Measurements from ENCODE around the gene LRCOL1. TPM values are rescaled to one million over a fixed set of nuclear protein-coding genes. Genes with fewer than 3 reads are reported as not detected.

LRCOL1 gene
- total and polyA plus RNA-seq, 2 of the 8 experiments (the other 6 are each of a cell fraction or from before 2014, with no cell fraction given) = not detected

- Histone ChIP-seq H4K8ac (ENCODE audit: extremely low read depth, insufficient read depth, low read length) (no peak overlapping the region), H2BK12ac (ENCODE audit: low read depth, low read length) (no peak overlapping the region), H3K4me1 (replicated peaks in 1 of 4; ENCODE audit: control insufficient read depth in 3 of 4, insufficient read depth in 4 of 4, low read length in 3 of 4) (no peaks in the 10 kb centered on the region), H3K18ac (ENCODE audit: extremely low read depth, low read length) (no peak overlapping the region), H3K23me2 (ENCODE audit: low read depth, low read length) (no peaks in the 10 kb centered on the region), H3K4me3 (ENCODE audit: extremely low read depth in 1 of 4, insufficient read depth in 2 of 4, low read depth in 3 of 4, low read length in 4 of 4) (no peak overlapping the region), H3K36me3 (ENCODE audit: control insufficient read depth in 2 of 4, insufficient read depth in 4 of 4, low read length in 3 of 4) (peaks cover 34 to 65% (median 59%) of the 10 kb centered on the region in 4 experiments), H3K56ac (replicated peaks; ENCODE audit: insufficient read length, low read depth, low read length) (no peak overlapping the region), H2BK5ac (ENCODE audit: low read depth, low read length) (no peak overlapping the region), H4K5ac (ENCODE audit: insufficient read length, low read depth, low read length) (no peak overlapping the region), H3K4ac (replicated peaks; ENCODE audit: insufficient read length, low read depth, low read length) (no peak overlapping the region), H3K27ac (ENCODE audit: low read depth, low read length) (no peak overlapping the region), H3K27me3 (replicated peaks in 1 of 4; ENCODE audit: control insufficient read depth in 3 of 4, extremely low read depth in 1 of 4, insufficient read depth in 3 of 4, low read length in 3 of 4) (no peaks in the 10 kb centered on the region), H3K14ac (ENCODE audit: insufficient read length) (no peak overlapping the region), H3K79me2 (ENCODE audit: control insufficient read depth in 1 of 2, insufficient read depth in 2 of 2, low read length in 2 of 2) (no peaks in the 10 kb centered on the region), H3K9me3 (ENCODE audit: insufficient read depth in 2 of 2, low read depth in 1 of 2, low read length in 1 of 2) (no peaks in the 10 kb centered on the region), H3K9ac (replicated peaks in 1 of 4; ENCODE audit: extremely low read depth in 1 of 4, low read depth in 3 of 4, low read length in 3 of 4) (no peak overlapping the region), H2BK15ac (ENCODE audit: low read length) (no peak overlapping the region), H3K23ac (ENCODE audit: insufficient read length) (no peak overlapping the region), H2BK120ac (replicated peaks; ENCODE audit: low read depth, low read length) (no peak overlapping the region), H4K20me1 (replicated peaks in 1 of 2; ENCODE audit: control insufficient read depth in 1 of 2, insufficient read depth in 2 of 2, low read length in 2 of 2) (peaks cover 0 to 14% of the 10 kb centered on the region in 2 experiments), H2BK20ac (ENCODE audit: low read length) (no peak overlapping the region), H2AFZ (ENCODE audit: low read length) (no peak overlapping the region), H3K79me1 (ENCODE audit: low read depth, low read length) (no peaks in the 10 kb centered on the region), H4K91ac (replicated peaks; ENCODE audit: insufficient read length, low read length) (no peak overlapping the region), H2AK5ac (ENCODE audit: low read depth, low read length) (no peak overlapping the region), H3K4me2 (ENCODE audit: insufficient read depth in 1 of 2, low read depth in 2 of 2, low read length in 2 of 2) (no peak overlapping the region)
- DNase-seq (ENCODE audit: low read depth in 1 of 2, low spot score in 2 of 2) (no peak), FAIRE-seq (no peak)
- ChIA-PET POLR2A (ENCODE audit: partially characterized antibody) (interaction anchor here (1.0 kb wide), 1 partner anchor 14 kb away, joined by 3 read pairs; no protein-coding TSS in a partner anchor), CTCF (ENCODE audit: partially characterized antibody) (interaction anchor here (8.0 kb wide), 1 partner anchor 11 kb away, joined by 61 read pairs; no protein-coding TSS in a partner anchor)
- 89% methylated on average over 7 of the region's 7 CpGs; no CpG with 5 or more reads in 1 of the 2 experiments for WGBS, 2 experiments (ENCODE audit: extremely low coverage in 1 of 2, insufficient coverage in 1 of 2, insufficient read length in 1 of 2, insufficient replicate concordance in 2 of 2, low coverage in 1 of 2, low lambda C conversion rate in 2 of 2, missing lambda C conversion rate in 1 of 2)
- TF ChIP-seq SP4 (IDR thresholded peaks at IDR 0.05; ENCODE audit: low read length) (no peak), POLR2A (IDR thresholded peaks at IDR 0.05; ENCODE audit: control extremely low read depth in 1 of 2, low read depth in 2 of 2, low read length in 2 of 2) (no peak), NRF1 (IDR thresholded peaks at IDR 0.05; ENCODE audit: low read depth, low read length) (no peak), EP300 (IDR thresholded peaks at IDR 0.05; ENCODE audit: borderline replicate concordance in 1 of 2, low read depth in 2 of 2, low read length in 2 of 2) (no peak), SAP30 (IDR thresholded peaks at IDR 0.05; ENCODE audit: insufficient read depth, insufficient replicate concordance, low read length) (no peak), JUN (IDR thresholded peaks at IDR 0.05; ENCODE audit: low read depth, low read length) (no peak), SIX5 (IDR thresholded peaks at IDR 0.05; ENCODE audit: low read depth, low read length) (no peak), KDM5A (IDR thresholded peaks at IDR 0.05; ENCODE audit: low read length) (no peak), SP1 (IDR thresholded peaks at IDR 0.05; ENCODE audit: low read depth, low read length) (no peak)
Observed at GRCh38 chr12:132646850-132647249, 36.5 kb upstream of the LRCOL1 start.

All from H1 (cell line).